ENCODE data around the gene CD27.
A peak's percentile ranks its signal among the peaks of the same experiment; 100 is the strongest.
"Not testable (repeated sequence)": the region's sequence is repeated elsewhere in the genome, so short reads cannot be mapped to it uniquely, and the experiment has no call there.

Gene CD27

GRCh38 chr12:6466184-6466573 is 21.4 kb downstream of the CD27 start:
- FAIRE-seq = no peak

GRCh38 chr12:6466751-6467150 is 22.0 kb downstream of the CD27 start:
- FAIRE-seq; DNase-seq (ENCODE audit: insufficient read length, low spot score): not testable (repeated sequence)

More at GRCh38 chr12:6466184-6466573, 21.4 kb downstream of the CD27 start:
- TF ChIP-seq POLR2AphosphoS5 (IDR thresholded peaks at IDR 0.05; ENCODE audit: low read depth, low read length) (no peak), POU2F2 (IDR thresholded peaks at IDR 0.05; ENCODE audit: low read depth, low read length) (no peak), TAF1 (IDR thresholded peaks at IDR 0.05; ENCODE audit: low read depth, low read length) (no peak), POLR2A (IDR thresholded peaks at IDR 0.05; ENCODE audit: low read depth, low read length) (no peak), SPI1 (IDR thresholded peaks at IDR 0.05; ENCODE audit: low read depth, low read length) (no peak), PAX5 (IDR thresholded peaks at IDR 0.05; ENCODE audit: insufficient read depth, low read length, severe bottlenecking) (no peak)
- no peak for DNase-seq (ENCODE audit: insufficient read length, low spot score)

- not testable (repeated sequence) for DNase-seq (ENCODE audit: insufficient read length, low spot score); FAIRE-seq
Observed at GRCh38 chr12:6467571-6468282, 23.0 kb downstream of the CD27 start.

GRCh38 chr12:6468283-6468575 is 23.5 kb downstream of the CD27 start:
- FAIRE-seq = peak; percentile 28
- DNase-seq (ENCODE audit: insufficient read length, low spot score) = no peak
- TF ChIP-seq PAX5 (IDR thresholded peaks at IDR 0.05; ENCODE audit: insufficient read depth, low read length, severe bottlenecking) = no peak
- TF ChIP-seq POU2F2 (IDR thresholded peaks at IDR 0.05; ENCODE audit: low read depth, low read length) = no peak
- no peak for TF ChIP-seq POLR2A (IDR thresholded peaks at IDR 0.05; ENCODE audit: low read depth, low read length)
- TF ChIP-seq SPI1 (IDR thresholded peaks at IDR 0.05; ENCODE audit: low read depth, low read length) = no peak
- TF ChIP-seq POLR2AphosphoS5 (IDR thresholded peaks at IDR 0.05; ENCODE audit: low read depth, low read length) = no peak
- TF ChIP-seq TAF1 (IDR thresholded peaks at IDR 0.05; ENCODE audit: low read depth, low read length) = no peak

- FAIRE-seq (no peak), DNase-seq (ENCODE audit: insufficient read length, low spot score) (no peak)
- TF ChIP-seq POLR2AphosphoS5 (IDR thresholded peaks at IDR 0.05; ENCODE audit: low read depth, low read length) (no peak), POU2F2 (IDR thresholded peaks at IDR 0.05; ENCODE audit: low read depth, low read length) (no peak)
Observed at GRCh38 chr12:6469092-6469491, 24.3 kb downstream of the CD27 start.

- TF ChIP-seq POLR2AphosphoS5 (IDR thresholded peaks at IDR 0.05; ENCODE audit: low read depth, low read length) (no peak), SPI1 (IDR thresholded peaks at IDR 0.05; ENCODE audit: low read depth, low read length) (no peak), POU2F2 (IDR thresholded peaks at IDR 0.05; ENCODE audit: low read depth, low read length) (no peak), POLR2A (IDR thresholded peaks at IDR 0.05; ENCODE audit: low read depth, low read length) (no peak), TAF1 (IDR thresholded peaks at IDR 0.05; ENCODE audit: low read depth, low read length) (no peak), PAX5 (IDR thresholded peaks at IDR 0.05; ENCODE audit: insufficient read depth, low read length, severe bottlenecking) (no peak)
- DNase-seq (ENCODE audit: insufficient read length, low spot score) (no peak), FAIRE-seq (peak; percentile 50)
Observed at GRCh38 chr12:6469609-6470374, 25.0 kb downstream of the CD27 start.

GRCh38 chr12:6470375-6471163 is 25.8 kb downstream of the CD27 start, which contains the start of gene VAMP1:
TSS of gene VAMP1 (minus strand) at chr12:6470677. CDS start at chr12:6470531, 146 bp downstream.
- FAIRE-seq (peak; percentile 98), DNase-seq (ENCODE audit: insufficient read length, low spot score) (peak; percentile 95)
- TF ChIP-seq POLR2A (IDR thresholded peaks at IDR 0.05; ENCODE audit: low read depth, low read length) (peak; percentile 100), POU2F2 (IDR thresholded peaks at IDR 0.05; ENCODE audit: low read depth, low read length) (peak; percentile 95), POLR2AphosphoS5 (IDR thresholded peaks at IDR 0.05; ENCODE audit: low read depth, low read length) (peak; percentile 100), PAX5 (IDR thresholded peaks at IDR 0.05; ENCODE audit: insufficient read depth, low read length, severe bottlenecking) (no peak), SPI1 (IDR thresholded peaks at IDR 0.05; ENCODE audit: low read depth, low read length) (0 out of 2 replicates have a peak, but pooled peaks have one; percentile 5), TAF1 (IDR thresholded peaks at IDR 0.05; ENCODE audit: low read depth, low read length) (peak; percentile 97)

GRCh38 chr12:6471989-6472360 is 27.2 kb downstream of the CD27 start:
- FAIRE-seq (no peak), DNase-seq (ENCODE audit: insufficient read length, low spot score) (no peak)
- TF ChIP-seq POLR2A (IDR thresholded peaks at IDR 0.05; ENCODE audit: low read depth, low read length) = no peak
- TF ChIP-seq POLR2AphosphoS5 (IDR thresholded peaks at IDR 0.05; ENCODE audit: low read depth, low read length) = no peak
- TF ChIP-seq PAX5 (IDR thresholded peaks at IDR 0.05; ENCODE audit: insufficient read depth, low read length, severe bottlenecking) = no peak
- TF ChIP-seq POU2F2 (IDR thresholded peaks at IDR 0.05; ENCODE audit: low read depth, low read length) = no peak
- no peak for TF ChIP-seq TAF1 (IDR thresholded peaks at IDR 0.05; ENCODE audit: low read depth, low read length)
- TF ChIP-seq SPI1 (IDR thresholded peaks at IDR 0.05; ENCODE audit: low read depth, low read length) = no peak

GRCh38 chr12:6472491-6472890 is 27.7 kb downstream of the CD27 start:
- DNase-seq (ENCODE audit: insufficient read length, low spot score) (no peak), FAIRE-seq (no peak)
- no peak for TF ChIP-seq PAX5 (IDR thresholded peaks at IDR 0.05; ENCODE audit: insufficient read depth, low read length, severe bottlenecking)

- not testable (repeated sequence) for DNase-seq (ENCODE audit: insufficient read length, low spot score); FAIRE-seq
Observed at GRCh38 chr12:6475233-6475975, 30.6 kb downstream of the CD27 start.

Measured in GM12891 (cell line).